Mesendoderm (in vitro differentiated cells): ENCODE data around the gene SYDE2.

Source experiments
- DNase-seq: peaks from one replicate; pipeline ENCODE4 v3.0.0; 2013
- H2AK5ac ChIP-seq: 2 replicates; pipeline ENCODE4 v1.6.1; 2013; ENCODE audit warnings: low read length, inconsistent platforms
- H2BK120ac ChIP-seq: 2 replicates; pipeline ENCODE4 v1.6.1; 2013; ENCODE audit warnings: low read depth, mild to moderate bottlenecking, low read length, moderate library complexity, mixed read lengths
- H2BK15ac ChIP-seq: replicated peaks from 2 replicates; pipeline ENCODE4 v1.6.1; 2013; ENCODE audit warnings: low read depth, mild to moderate bottlenecking, moderate library complexity
- H2BK5ac ChIP-seq: 2 replicates; pipeline ENCODE4 v1.6.1; 2013; ENCODE audit warnings: low read length, inconsistent platforms
- H3K18ac ChIP-seq: 2 replicates; pipeline ENCODE4 v1.6.1; 2013; ENCODE audit warnings: mild to moderate bottlenecking, low read length, mixed read lengths
- H3K23ac ChIP-seq: one replicate; pipeline ENCODE4 v1.6.1; 2013; ENCODE audit warnings: low read length
- H3K27ac ChIP-seq: 2 replicates; pipeline ENCODE4 v1.5.1; 2013; ENCODE audit warnings: low read depth, mild to moderate bottlenecking, inconsistent platforms, low read length, moderate library complexity
- H3K27me3 ChIP-seq: 2 replicates; pipeline ENCODE4 v1.6.1; 2013; ENCODE audit warnings: low read length, control low read depth, mild to moderate bottlenecking, inconsistent platforms; ENCODE audit not compliant: insufficient read depth, poor library complexity
- H3K36me3 ChIP-seq: 2 replicates; pipeline ENCODE4 v1.6.1; 2013; ENCODE audit warnings: low read length, inconsistent platforms; ENCODE audit not compliant: control insufficient read depth, insufficient read depth
- H3K4ac ChIP-seq: one replicate; pipeline ENCODE4 v1.6.1; 2013; ENCODE audit warnings: low read depth, mild to moderate bottlenecking, low read length, moderate library complexity
- H3K4me1 ChIP-seq: 2 replicates; pipeline ENCODE4 v1.6.1; 2013; ENCODE audit warnings: low read depth, low read length, inconsistent platforms; ENCODE audit not compliant: control insufficient read depth
- H3K4me2 ChIP-seq: 2 replicates; pipeline ENCODE4 v1.6.1; 2013; ENCODE audit warnings: low read length
- H3K4me3 ChIP-seq: 2 replicates; pipeline ENCODE4 v1.5.1; 2013; ENCODE audit warnings: mild to moderate bottlenecking, low read length
- H3K56ac ChIP-seq: one replicate; pipeline ENCODE4 v1.6.1; 2013; ENCODE audit warnings: low read length
- H3K79me1 ChIP-seq: 2 replicates; pipeline ENCODE4 v1.6.1; 2013; ENCODE audit warnings: low read length, inconsistent platforms
- H3K79me2 ChIP-seq: 2 replicates; pipeline ENCODE4 v1.6.1; 2013; ENCODE audit warnings: mild to moderate bottlenecking, low read length; ENCODE audit not compliant: control insufficient read depth, insufficient read depth
- H3K9ac ChIP-seq: 2 replicates; pipeline ENCODE4 v1.6.1; 2013; ENCODE audit warnings: low read length, inconsistent platforms
- H4K5ac ChIP-seq: one replicate; pipeline ENCODE4 v1.6.1; 2013; ENCODE audit warnings: low read length
- H4K8ac ChIP-seq: one replicate; pipeline ENCODE4 v1.6.1; 2013; ENCODE audit warnings: low read depth, mild to moderate bottlenecking, control low read depth, low read length, moderate library complexity
- WGBS: extraction: QIAGEN DNeasy Blood & Tissue Kit; methylation state at CpG from one replicate; pipeline ENCODE4 v1.1.7; 2013; ENCODE audit warnings: low lambda C conversion rate, missing lambda C conversion rate; ENCODE audit not compliant: insufficient coverage; ENCODE audit errors: extremely low coverage; 5-methylcytosine and 5-hydroxymethylcytosine counted together

The SYDE2 gene

DNA sequence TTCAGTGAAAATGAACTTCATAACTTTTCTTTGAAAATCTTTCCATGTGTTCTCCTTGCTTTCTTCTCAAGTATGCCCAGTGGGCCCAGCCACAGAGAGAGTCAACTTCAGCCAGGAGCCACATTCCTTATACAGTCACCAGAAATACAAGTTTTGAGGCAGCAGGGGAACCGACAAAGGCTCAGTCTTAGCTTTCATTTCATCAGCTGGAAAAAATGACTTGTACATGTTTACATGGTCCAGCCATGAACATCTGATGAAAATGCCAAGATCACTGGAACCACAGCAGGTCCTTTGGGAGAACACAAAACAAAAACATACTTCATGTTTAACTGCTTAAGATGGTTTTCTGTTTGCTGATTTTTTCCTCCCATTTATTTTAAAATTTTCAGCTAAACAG lies 72.5 kb downstream of the SYDE2 start:
- no peak overlapping the region for H2BK120ac ChIP-seq
- no peak overlapping the region for H3K9ac ChIP-seq
- no peak overlapping the region for H3K23ac ChIP-seq
- H4K8ac ChIP-seq = no peak overlapping the region
- no peak overlapping the region for H2AK5ac ChIP-seq
- H3K4me2 ChIP-seq = no peak overlapping the region
- H3K18ac ChIP-seq = no peak overlapping the region
- no peaks in the 10 kb centered on the region for H3K4me1 ChIP-seq
- no peaks in the 10 kb centered on the region for H3K36me3 ChIP-seq
- H3K79me1 ChIP-seq = no peaks in the 10 kb centered on the region
- no peak overlapping the region for H2BK15ac ChIP-seq
- H2BK5ac ChIP-seq = no peak overlapping the region
- H4K5ac ChIP-seq = no peak overlapping the region
- H3K4ac ChIP-seq = no peak overlapping the region
- H3K56ac ChIP-seq = no peak overlapping the region
- DNase-seq = no peak
- no peak overlapping the region for H3K27ac ChIP-seq
- no peaks in the 10 kb centered on the region for H3K27me3 ChIP-seq
- no peak overlapping the region for H3K4me3 ChIP-seq
- WGBS = no CpG with 5 or more reads among the region's 1 CpG
- no peaks in the 10 kb centered on the region for H3K79me2 ChIP-seq

DNA sequence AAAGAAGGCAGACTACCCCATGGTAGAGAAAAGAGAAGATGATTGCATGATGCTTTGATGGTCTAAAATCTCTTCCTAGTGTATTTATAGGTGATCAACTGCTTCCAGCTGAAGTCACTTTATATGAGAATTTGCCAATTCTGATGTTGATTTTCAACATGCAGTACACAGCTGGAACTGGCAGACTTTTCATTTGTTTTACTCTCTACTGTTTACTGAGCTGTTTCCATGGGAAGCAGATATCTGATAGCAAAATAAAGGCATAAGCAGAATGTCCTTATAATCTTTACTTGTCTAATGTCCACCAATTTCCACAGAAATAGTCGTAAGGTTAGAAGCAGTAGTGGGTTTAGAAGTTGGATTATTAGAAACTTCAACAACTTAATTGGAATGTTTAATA lies 74.9 kb downstream of the SYDE2 start:
- no peak overlapping the region for H2BK5ac ChIP-seq
- H3K79me2 ChIP-seq = no peaks in the 10 kb centered on the region
- H3K4ac ChIP-seq = no peak overlapping the region
- H2BK15ac ChIP-seq = no peak overlapping the region
- H3K27ac ChIP-seq = no peak overlapping the region
- peaks cover 3% of the 10 kb centered on the region for H3K4me1 ChIP-seq
- H3K56ac ChIP-seq = no peak overlapping the region
- H3K18ac ChIP-seq = no peak overlapping the region
- DNase-seq = no peak
- H2AK5ac ChIP-seq = no peak overlapping the region
- no peaks in the 10 kb centered on the region for H3K36me3 ChIP-seq
- H3K23ac ChIP-seq = no peak overlapping the region
- no peak overlapping the region for H4K8ac ChIP-seq
- no peaks in the 10 kb centered on the region for H3K79me1 ChIP-seq
- no peak overlapping the region for H3K9ac ChIP-seq
- H3K4me2 ChIP-seq = no peak overlapping the region
- H4K5ac ChIP-seq = no peak overlapping the region
- H3K27me3 ChIP-seq = no peaks in the 10 kb centered on the region
- no peak overlapping the region for H2BK120ac ChIP-seq
- H3K4me3 ChIP-seq = no peak overlapping the region
- no CpG with 5 or more reads among the region's 1 CpG for WGBS

DNA sequence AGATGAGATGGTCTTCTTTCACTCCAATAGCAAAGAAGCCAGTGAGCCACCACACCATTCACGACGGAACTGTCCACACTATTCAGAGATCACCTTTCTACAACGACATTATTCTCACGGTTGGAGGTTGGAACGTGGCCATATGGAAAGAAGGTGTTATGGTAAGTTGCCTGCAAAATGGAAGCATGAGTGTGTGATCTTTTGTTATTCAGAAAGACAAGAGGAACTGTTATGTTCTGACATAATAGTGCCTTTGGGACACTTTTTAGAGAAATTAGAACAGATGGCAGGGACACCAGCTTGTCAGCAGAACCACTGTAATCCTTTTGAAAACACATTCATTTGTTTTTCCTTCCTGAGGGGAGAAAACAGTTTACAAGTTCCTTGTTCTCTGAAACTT lies 76.7 kb downstream of the SYDE2 start:
- Histone ChIP-seq H3K9ac (no peak overlapping the region), H4K8ac (no peak overlapping the region), H3K27me3 (no peaks in the 10 kb centered on the region), H3K56ac (no peak overlapping the region), H2BK120ac (no peak overlapping the region), H3K4ac (no peak overlapping the region), H3K27ac (no peak overlapping the region), H2BK5ac (no peak overlapping the region), H2AK5ac (no peak overlapping the region), H3K79me2 (no peaks in the 10 kb centered on the region), H3K4me2 (no peak overlapping the region), H3K79me1 (no peaks in the 10 kb centered on the region), H2BK15ac (no peak overlapping the region), H4K5ac (no peak overlapping the region), H3K36me3 (no peaks in the 10 kb centered on the region), H3K4me1 (peaks cover 5% of the 10 kb centered on the region), H3K18ac (no peak overlapping the region), H3K23ac (no peak overlapping the region), H3K4me3 (no peak overlapping the region)
- DNase-seq = no peak
- no CpG with 5 or more reads among the region's 5 CpGs for WGBS

DNA sequence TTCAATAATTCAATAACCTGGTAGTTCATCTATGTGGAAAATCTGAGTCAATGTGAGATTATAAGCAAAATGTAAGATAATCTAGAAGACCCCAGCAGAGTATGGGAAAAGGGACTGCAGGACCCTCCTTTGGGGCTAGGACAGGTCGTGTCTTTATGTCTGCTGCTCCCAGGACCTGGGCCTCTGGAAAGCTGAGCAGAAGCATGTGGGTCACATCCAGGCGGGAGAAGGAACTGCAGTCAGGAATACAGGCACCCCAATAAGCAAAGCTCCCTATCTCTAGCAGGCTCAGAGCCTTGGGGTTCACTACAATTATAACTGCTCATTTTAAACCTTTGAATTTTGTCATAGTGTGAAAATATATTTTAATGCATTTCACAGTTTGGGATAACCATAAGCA lies 78.6 kb downstream of the SYDE2 start:
- no peak overlapping the region for H3K27ac ChIP-seq
- H2BK15ac ChIP-seq = no peak overlapping the region
- H3K4me3 ChIP-seq = no peak overlapping the region
- no peak overlapping the region for H3K18ac ChIP-seq
- no CpG with 5 or more reads among the region's 2 CpGs for WGBS
- no peak for DNase-seq
- H3K4me1 ChIP-seq = peaks cover 5% of the 10 kb centered on the region
- H3K9ac ChIP-seq = no peak overlapping the region
- H4K8ac ChIP-seq = no peak overlapping the region
- H2AK5ac ChIP-seq = no peak overlapping the region
- H2BK120ac ChIP-seq = no peak overlapping the region
- no peaks in the 10 kb centered on the region for H3K27me3 ChIP-seq
- H4K5ac ChIP-seq = no peak overlapping the region
- H3K36me3 ChIP-seq = no peaks in the 10 kb centered on the region
- H3K56ac ChIP-seq = no peak overlapping the region
- H3K4ac ChIP-seq = no peak overlapping the region
- H3K4me2 ChIP-seq = no peak overlapping the region
- no peaks in the 10 kb centered on the region for H3K79me1 ChIP-seq
- H2BK5ac ChIP-seq = no peak overlapping the region
- H3K79me2 ChIP-seq = no peaks in the 10 kb centered on the region
- H3K23ac ChIP-seq = no peak overlapping the region

DNA sequence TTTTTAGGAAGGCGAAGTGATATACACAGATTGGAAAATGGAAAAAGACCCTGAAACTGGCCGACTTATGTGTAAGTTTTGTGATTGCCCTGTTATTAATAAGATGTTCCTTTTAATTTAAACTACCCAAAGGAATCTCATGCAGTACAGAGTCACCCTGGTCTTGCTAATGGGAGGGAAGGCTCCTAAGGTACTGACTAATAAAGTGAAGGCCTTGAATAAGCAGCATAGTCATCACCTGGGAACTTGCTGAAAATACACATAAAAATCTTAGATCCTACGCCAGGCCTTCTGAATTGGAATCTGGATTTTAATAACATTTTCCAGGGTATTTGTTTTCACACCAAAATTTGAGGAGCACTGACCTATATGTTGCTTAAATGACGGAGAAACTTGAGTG lies 79.1 kb downstream of the SYDE2 start:
- no peak overlapping the region for H3K56ac ChIP-seq
- H2BK15ac ChIP-seq = no peak overlapping the region
- H4K5ac ChIP-seq = no peak overlapping the region
- no peak overlapping the region for H3K18ac ChIP-seq
- no peak overlapping the region for H3K4ac ChIP-seq
- no peak overlapping the region for H4K8ac ChIP-seq
- H3K27me3 ChIP-seq = no peaks in the 10 kb centered on the region
- no peak overlapping the region for H2BK5ac ChIP-seq
- no peak overlapping the region for H3K4me3 ChIP-seq
- no peak overlapping the region for H3K4me2 ChIP-seq
- no peaks in the 10 kb centered on the region for H3K79me2 ChIP-seq
- H3K79me1 ChIP-seq = no peaks in the 10 kb centered on the region
- DNase-seq = no peak
- no CpG with 5 or more reads among the region's 4 CpGs for WGBS
- H3K23ac ChIP-seq = no peak overlapping the region
- H3K4me1 ChIP-seq = peaks cover 5% of the 10 kb centered on the region
- H2AK5ac ChIP-seq = no peak overlapping the region
- H3K9ac ChIP-seq = no peak overlapping the region
- H2BK120ac ChIP-seq = no peak overlapping the region
- no peak overlapping the region for H3K27ac ChIP-seq
- no peaks in the 10 kb centered on the region for H3K36me3 ChIP-seq

DNA sequence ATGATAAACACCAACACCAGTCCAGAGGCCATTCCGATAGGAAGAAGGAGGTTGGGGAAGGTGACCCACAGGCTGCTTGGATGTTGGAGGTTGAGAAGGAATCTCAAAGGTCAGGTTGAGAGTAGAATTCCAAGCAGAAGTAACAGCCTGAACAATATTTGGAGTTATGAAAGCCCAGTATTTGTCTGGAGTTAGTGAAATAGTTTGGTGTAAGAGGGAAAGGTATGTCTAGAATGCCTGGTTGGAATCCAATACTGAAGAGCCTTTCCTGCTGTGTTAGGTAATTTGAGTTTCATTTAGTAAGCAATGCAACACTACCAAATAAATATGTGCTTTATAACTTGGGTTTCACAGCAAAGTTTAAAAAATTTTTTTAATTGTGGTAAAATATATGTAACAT lies 82.1 kb downstream of the SYDE2 start:
- Histone ChIP-seq H2BK120ac (no peak overlapping the region), H3K79me2 (no peaks in the 10 kb centered on the region), H3K27ac (no peak overlapping the region), H3K4me3 (no peak overlapping the region), H3K4me2 (no peak overlapping the region), H3K27me3 (no peaks in the 10 kb centered on the region), H4K5ac (no peak overlapping the region), H2BK15ac (no peak overlapping the region), H3K4ac (no peak overlapping the region), H3K36me3 (no peaks in the 10 kb centered on the region), H3K18ac (no peak overlapping the region), H3K79me1 (no peaks in the 10 kb centered on the region), H4K8ac (no peak overlapping the region), H2BK5ac (no peak overlapping the region), H3K23ac (no peak overlapping the region), H3K9ac (no peak overlapping the region), H2AK5ac (no peak overlapping the region), H3K4me1 (peaks cover 5% of the 10 kb centered on the region), H3K56ac (no peak overlapping the region)
- no CpG with 5 or more reads among the region's 1 CpG for WGBS
- no peak for DNase-seq
